NCI-H1694 (cell line): ENCODE results near the gene TAOK1.
A peak's percentile ranks its signal among the peaks of the same experiment; 100 is the strongest.

Experiments
- DNase-seq: peaks from one replicate; lab custom pipeline; 2025; lab: John Stamatoyannopoulos, UW

Gene TAOK1

GRCh38 chr17:29584452-29585079 is 194.4 kb downstream of the TAOK1 start:
- no peak for DNase-seq

GRCh38 chr17:29585080-29585751 is 195.1 kb downstream of the TAOK1 start:
- no peak for DNase-seq

GRCh38 chr17:29586676-29587469 is 196.7 kb downstream of the TAOK1 start:
- DNase-seq: no peak

GRCh38 chr17:29587591-29587990 is 197.4 kb downstream of the TAOK1 start:
- DNase-seq: no peak

- no peak for DNase-seq
Measured at GRCh38 chr17:29588017-29588561, 197.9 kb downstream of the TAOK1 start.

GRCh38 chr17:29588562-29589411 is 198.6 kb downstream of the TAOK1 start:
- DNase-seq: no peak

GRCh38 chr17:29589524-29590410 is 199.6 kb downstream of the TAOK1 start, which contains the start of gene GIT1:
Gene GIT1 (minus strand): TSS chr17:29589648. CDS start chr17:29589378, 270 bp downstream.
- DNase-seq: peak; percentile 64

GRCh38 chr17:29590411-29591145 is 200.4 kb downstream of the TAOK1 start:
- peak; percentile 51 for DNase-seq

- DNase-seq: no peak
Measured at GRCh38 chr17:29591146-29591736, 201.1 kb downstream of the TAOK1 start.

- DNase-seq: peak; percentile 91
Measured at GRCh38 chr17:29591737-29592608, 201.8 kb downstream of the TAOK1 start.

GRCh38 chr17:29592850-29593551 is 202.8 kb downstream of the TAOK1 start, which contains the start of gene ANKRD13B:
Gene ANKRD13B (plus strand): TSS chr17:29593132. CDS start chr17:29593622, 490 bp downstream.
- peak; percentile 85 for DNase-seq

GRCh38 chr17:29593591-29594518 is 203.7 kb downstream of the TAOK1 start:
- peak; percentile 51 for DNase-seq

- DNase-seq: no peak
Measured at GRCh38 chr17:29594519-29595090, 204.4 kb downstream of the TAOK1 start.

GRCh38 chr17:29595107-29595942 is 205.2 kb downstream of the TAOK1 start:
- no peak for DNase-seq
